IPS-20b (cell line): ENCODE measurements around the gene PABPC3.

ENCODE experiments used
- H3K27ac ChIP-seq: one replicate; pipeline ENCODE4 v1.5.1; 2013; ENCODE audit warnings: low read length
- H3K27me3 ChIP-seq: 2 replicates; pipeline ENCODE4 v1.6.1; 2013; ENCODE audit warnings: mild to moderate bottlenecking, low read length, inconsistent platforms; ENCODE audit not compliant: insufficient read depth
- H3K36me3 ChIP-seq: 2 replicates; pipeline ENCODE4 v1.6.1; 2013; ENCODE audit warnings: low read depth, mild to moderate bottlenecking, inconsistent platforms, low read length, moderate library complexity; ENCODE audit not compliant: insufficient read depth
- H3K4me1 ChIP-seq: 2 replicates; pipeline ENCODE4 v1.6.1; 2013; ENCODE audit warnings: mild to moderate bottlenecking, control low read depth, inconsistent platforms, low read length, moderate library complexity; ENCODE audit not compliant: insufficient read depth
- H3K4me3 ChIP-seq: 2 replicates; pipeline ENCODE4 v1.5.1; 2013; ENCODE audit warnings: mild to moderate bottlenecking, low read length, inconsistent platforms
- H3K9ac ChIP-seq: 2 replicates; pipeline ENCODE4 v1.6.1; 2013; ENCODE audit warnings: low read depth, mild to moderate bottlenecking, inconsistent platforms, low read length, moderate library complexity
- H3K9me3 ChIP-seq: 2 replicates; pipeline ENCODE4 v1.6.1; 2013; ENCODE audit warnings: mild to moderate bottlenecking, low read depth, low read length, inconsistent platforms; ENCODE audit not compliant: insufficient read depth

PABPC3 gene

GRCh38 chr13:25069236-25069635, 26.7 kb upstream of the PABPC3 start:
- no peaks in the 10 kb centered on the region for H3K27me3 ChIP-seq
- H3K4me1 ChIP-seq = peaks cover 18% of the 10 kb centered on the region; the same call in 1 of the 2 replicates
- H3K9me3 ChIP-seq = no peaks in the 10 kb centered on the region
- no peak overlapping the region for H3K4me3 ChIP-seq
- no peak overlapping the region for H3K27ac ChIP-seq
- no peaks in the 10 kb centered on the region for H3K36me3 ChIP-seq
- no peak overlapping the region for H3K9ac ChIP-seq

DNA sequence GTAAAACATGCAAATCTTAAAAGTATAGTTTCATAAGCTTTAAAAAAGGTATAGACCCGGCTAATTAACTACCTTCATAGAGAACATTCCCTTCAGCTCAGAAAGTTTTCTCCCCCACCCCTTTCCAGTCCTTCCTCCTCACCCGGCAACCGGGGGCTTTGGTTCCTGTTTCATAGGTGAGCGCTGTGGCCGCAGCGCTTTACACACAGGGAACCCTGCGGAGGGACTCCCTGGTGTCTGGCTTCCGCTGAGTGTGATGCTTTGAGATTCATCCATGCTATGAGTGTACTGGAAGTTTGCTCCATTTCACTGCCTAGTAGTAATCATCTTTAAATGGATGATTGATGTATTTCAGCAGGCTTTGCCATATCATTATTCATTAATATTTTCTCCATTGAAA, 26.0 kb upstream of the PABPC3 start:
- no peak overlapping the region for H3K4me3 ChIP-seq
- no peaks in the 10 kb centered on the region for H3K9me3 ChIP-seq
- peaks cover 18% of the 10 kb centered on the region; the same call in 1 of the 2 replicates for H3K4me1 ChIP-seq
- H3K9ac ChIP-seq = no peak overlapping the region
- H3K36me3 ChIP-seq = no peaks in the 10 kb centered on the region
- no peak overlapping the region for H3K27ac ChIP-seq
- no peaks in the 10 kb centered on the region for H3K27me3 ChIP-seq

- H3K27me3 ChIP-seq = no peaks in the 10 kb centered on the region
- H3K9me3 ChIP-seq = no peaks in the 10 kb centered on the region
- no peak overlapping the region for H3K4me3 ChIP-seq
- no peak overlapping the region for H3K9ac ChIP-seq
- H3K36me3 ChIP-seq = no peaks in the 10 kb centered on the region
- no peaks in the 10 kb centered on the region for H3K4me1 ChIP-seq
- H3K27ac ChIP-seq = no peak overlapping the region
Observed at GRCh38 chr13:25080773-25081172, 15.2 kb upstream of the PABPC3 start.

DNA sequence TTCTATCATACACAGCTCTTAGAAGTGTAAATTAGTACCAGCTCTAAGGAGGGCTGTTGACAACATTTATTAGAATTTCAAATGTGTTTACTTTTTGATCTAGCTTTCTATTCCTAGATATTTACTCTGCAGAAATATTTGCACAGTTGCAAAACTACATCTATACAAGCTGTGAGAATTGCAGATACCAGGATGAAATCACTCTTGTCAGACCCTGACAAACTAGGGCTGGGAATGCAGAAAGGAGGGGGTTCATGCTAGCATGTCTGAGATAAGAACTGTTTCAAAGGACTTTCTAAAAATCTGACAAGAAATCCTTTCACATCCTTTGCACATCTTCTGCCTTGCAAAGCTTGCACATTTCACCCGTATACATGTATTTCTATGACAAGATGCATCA, 11.8 kb upstream of the PABPC3 start:
- H3K36me3 ChIP-seq = no peaks in the 10 kb centered on the region
- no peaks in the 10 kb centered on the region for H3K4me1 ChIP-seq
- H3K9me3 ChIP-seq = no peaks in the 10 kb centered on the region
- no peak overlapping the region for H3K9ac ChIP-seq
- no peak overlapping the region for H3K27ac ChIP-seq
- H3K27me3 ChIP-seq = no peaks in the 10 kb centered on the region
- no peak overlapping the region for H3K4me3 ChIP-seq

DNA sequence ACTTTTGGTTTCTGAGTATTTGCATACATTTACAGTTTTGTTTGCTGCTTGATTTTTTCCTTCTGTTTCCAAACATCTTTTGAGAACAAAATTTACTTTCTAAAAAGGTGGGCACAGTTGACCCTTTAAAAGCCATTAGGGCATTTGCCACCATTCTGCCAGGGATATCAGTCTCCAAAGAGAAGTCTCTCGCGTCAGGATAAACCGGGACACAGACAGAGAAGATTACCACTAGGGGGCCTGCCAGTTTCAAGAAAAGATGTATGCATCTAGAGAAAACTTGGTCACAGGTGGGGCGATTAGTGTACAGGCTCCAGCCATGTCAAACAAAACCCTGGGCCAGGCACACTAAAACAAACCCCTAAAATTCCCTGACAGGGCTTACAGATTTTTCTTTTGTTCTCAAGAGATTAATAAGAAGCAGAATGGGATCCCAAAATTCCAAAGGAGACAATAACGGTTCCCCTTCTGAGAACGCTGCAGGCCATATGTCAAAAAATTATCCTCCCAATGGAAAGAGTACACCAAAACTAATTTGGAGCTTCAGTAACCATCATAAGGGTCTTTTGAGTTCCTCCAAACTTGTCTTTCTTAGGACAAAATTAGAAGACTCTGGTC, 10.7 kb upstream of the PABPC3 start:
- Histone ChIP-seq H3K27ac (no peak overlapping the region), H3K36me3 (no peaks in the 10 kb centered on the region), H3K4me3 (no peak overlapping the region), H3K9ac (no peak overlapping the region), H3K4me1 (no peaks in the 10 kb centered on the region), H3K9me3 (no peaks in the 10 kb centered on the region), H3K27me3 (no peaks in the 10 kb centered on the region)

- H3K36me3 ChIP-seq = no peaks in the 10 kb centered on the region
- H3K9me3 ChIP-seq = no peaks in the 10 kb centered on the region
- H3K9ac ChIP-seq = no peak overlapping the region
- H3K4me3 ChIP-seq = no peak overlapping the region
- H3K27ac ChIP-seq = no peak overlapping the region
- H3K4me1 ChIP-seq = no peaks in the 10 kb centered on the region
- no peaks in the 10 kb centered on the region for H3K27me3 ChIP-seq
Observed at GRCh38 chr13:25088562-25089221, 7.2 kb upstream of the PABPC3 start.

DNA sequence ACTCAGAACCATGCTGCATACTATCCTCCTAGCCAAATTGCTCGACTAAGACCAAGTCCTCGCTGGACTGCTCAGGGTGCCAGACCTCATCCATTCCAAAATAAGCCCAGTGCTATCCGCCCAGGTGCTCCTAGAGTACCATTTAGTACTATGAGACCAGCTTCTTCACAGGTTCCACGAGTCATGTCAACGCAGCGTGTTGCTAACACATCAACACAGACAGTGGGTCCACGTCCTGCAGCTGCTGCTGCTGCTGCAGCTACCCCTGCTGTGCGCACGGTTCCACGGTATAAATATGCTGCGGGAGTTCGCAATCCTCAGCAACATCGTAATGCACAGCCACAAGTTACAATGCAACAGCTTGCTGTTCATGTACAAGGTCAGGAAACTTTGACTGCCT, 1.5 kb downstream of the PABPC3 start:
- no peaks in the 10 kb centered on the region for H3K27me3 ChIP-seq
- no peaks in the 10 kb centered on the region for H3K36me3 ChIP-seq
- H3K9me3 ChIP-seq = no peaks in the 10 kb centered on the region
- H3K9ac ChIP-seq = no peak overlapping the region
- H3K4me1 ChIP-seq = no peaks in the 10 kb centered on the region
- no peak overlapping the region for H3K4me3 ChIP-seq
- no peak overlapping the region for H3K27ac ChIP-seq

DNA sequence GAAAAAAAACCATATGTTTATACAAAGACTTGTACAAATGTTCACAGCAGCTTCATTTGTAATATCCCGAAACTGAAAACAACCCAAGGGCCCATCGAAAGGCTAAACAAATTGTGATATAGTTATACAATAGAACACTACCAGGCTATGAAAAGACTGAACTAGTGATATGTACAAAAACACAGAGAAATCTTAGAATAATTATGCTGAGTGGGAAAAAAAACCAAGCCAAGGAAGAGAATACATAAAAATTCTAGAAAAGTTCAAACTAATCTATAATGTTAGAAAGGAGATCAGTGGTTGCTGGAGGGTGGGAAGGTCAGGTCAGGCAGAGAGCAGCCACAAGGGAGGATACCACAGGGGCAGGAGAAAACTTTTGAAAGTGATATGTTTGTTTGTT, 7.8 kb downstream of the PABPC3 start:
- no peaks in the 10 kb centered on the region for H3K36me3 ChIP-seq
- H3K27me3 ChIP-seq = no peaks in the 10 kb centered on the region
- H3K9ac ChIP-seq = no peak overlapping the region
- H3K4me1 ChIP-seq = no peaks in the 10 kb centered on the region
- no peak overlapping the region for H3K27ac ChIP-seq
- H3K9me3 ChIP-seq = no peaks in the 10 kb centered on the region
- H3K4me3 ChIP-seq = no peak overlapping the region

DNA sequence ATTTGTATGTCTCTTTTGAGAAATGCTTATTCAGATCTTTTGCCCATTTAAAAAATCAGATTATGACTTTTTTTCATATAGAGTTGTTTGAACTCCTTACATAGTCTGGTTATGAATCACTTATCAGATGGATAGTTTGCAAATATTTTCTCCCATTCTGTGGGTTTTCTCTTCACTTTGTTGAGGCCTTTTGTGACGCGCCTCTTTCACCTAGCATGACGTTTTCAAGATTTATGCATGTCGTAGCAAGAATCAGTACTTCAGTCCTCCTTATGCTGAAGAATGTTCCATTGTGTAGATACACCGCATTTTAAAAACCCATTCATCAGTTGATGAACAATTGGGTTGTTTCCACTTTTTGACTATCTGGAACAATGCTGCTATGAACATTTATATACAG, 13.4 kb downstream of the PABPC3 start:
- Histone ChIP-seq H3K4me1 (no peaks in the 10 kb centered on the region; the same call in 1 of the 2 replicates), H3K27me3 (no peaks in the 10 kb centered on the region), H3K4me3 (no peak overlapping the region)

DNA sequence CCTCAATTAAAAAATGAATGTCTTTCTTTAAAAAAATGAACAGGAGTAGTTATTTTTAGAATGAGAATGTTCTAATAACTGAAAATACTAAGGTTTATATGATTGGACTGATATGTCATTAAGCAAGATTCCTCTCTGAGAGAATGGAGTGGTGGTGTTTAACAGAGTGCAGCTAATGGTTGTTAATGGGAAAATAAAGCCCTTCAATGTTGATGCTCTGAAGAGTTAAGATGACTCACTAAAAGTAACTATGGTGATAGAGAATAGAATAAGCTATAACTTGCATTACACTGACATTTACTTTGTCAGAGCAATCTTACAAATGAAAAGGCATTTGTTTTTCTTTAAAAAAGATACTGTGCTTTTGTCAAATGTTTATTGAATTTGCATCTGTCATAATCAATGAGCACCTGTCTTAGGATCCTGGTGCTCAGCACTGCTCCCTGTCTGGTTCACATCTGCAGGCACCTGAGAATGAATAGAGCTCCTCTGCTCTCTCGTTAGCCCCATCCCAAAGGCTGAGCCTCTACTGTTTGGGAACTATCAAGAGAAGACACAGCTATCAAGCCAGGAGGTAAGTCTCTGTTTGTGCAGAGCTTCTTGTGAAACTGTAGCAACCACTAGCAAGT, 15.1 kb downstream of the PABPC3 start:
- H3K4me3 ChIP-seq = no peak overlapping the region
- H3K9me3 ChIP-seq = no peaks in the 10 kb centered on the region
- H3K27me3 ChIP-seq = no peaks in the 10 kb centered on the region
- no peak overlapping the region for H3K27ac ChIP-seq
- no peaks in the 10 kb centered on the region for H3K36me3 ChIP-seq
- no peak overlapping the region for H3K9ac ChIP-seq
- H3K4me1 ChIP-seq = peaks cover 6% of the 10 kb centered on the region

More for the DNA sequence above, 13.4 kb downstream of the PABPC3 start:
- H3K9me3 ChIP-seq = no peaks in the 10 kb centered on the region
- no peak overlapping the region for H3K27ac ChIP-seq
- H3K36me3 ChIP-seq = no peaks in the 10 kb centered on the region
- no peak overlapping the region for H3K9ac ChIP-seq

DNA sequence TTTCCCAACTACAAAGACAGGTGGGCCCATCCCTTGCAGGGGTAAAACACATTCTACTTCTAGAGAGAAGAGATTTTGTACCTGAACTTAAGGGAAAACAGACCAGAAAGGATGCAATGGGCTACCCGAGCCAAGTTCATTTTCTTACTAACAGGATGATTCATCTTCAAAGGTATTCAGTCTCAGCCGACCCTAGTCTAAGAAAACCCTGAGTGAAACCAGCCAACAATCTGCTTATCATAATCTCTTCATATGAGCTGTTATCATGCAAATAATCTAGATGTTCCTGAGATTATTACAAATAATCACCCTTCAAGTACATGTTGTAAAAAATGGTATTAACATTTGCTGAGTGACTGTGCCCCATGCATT, 15.6 kb downstream of the PABPC3 start:
- H3K4me1 ChIP-seq = peaks cover 6% of the 10 kb centered on the region
- H3K9ac ChIP-seq = no peak overlapping the region
- no peaks in the 10 kb centered on the region for H3K27me3 ChIP-seq
- no peaks in the 10 kb centered on the region for H3K36me3 ChIP-seq
- no peaks in the 10 kb centered on the region for H3K9me3 ChIP-seq
- H3K27ac ChIP-seq = no peak overlapping the region
- H3K4me3 ChIP-seq = no peak overlapping the region

GRCh38 chr13:25112695-25113255, 16.8 kb downstream of the PABPC3 start:
- Histone ChIP-seq H3K36me3 (no peaks in the 10 kb centered on the region), H3K9me3 (no peaks in the 10 kb centered on the region), H3K4me3 (no peak overlapping the region), H3K27me3 (no peaks in the 10 kb centered on the region), H3K4me1 (peaks cover 6% of the 10 kb centered on the region), H3K27ac (no peak overlapping the region), H3K9ac (no peak overlapping the region)
